HG03097 (cell line): Measurements from ENCODE around the gene H1-8.

Experiments
- ATAC-seq: cut with Tn5 transposase; IDR thresholded peaks from one replicate; pipeline ENCODE4 v1.9.1; 2021; ENCODE audit not compliant: unreplicated experiment, low FRiP score

The H1-8 gene

DNA sequence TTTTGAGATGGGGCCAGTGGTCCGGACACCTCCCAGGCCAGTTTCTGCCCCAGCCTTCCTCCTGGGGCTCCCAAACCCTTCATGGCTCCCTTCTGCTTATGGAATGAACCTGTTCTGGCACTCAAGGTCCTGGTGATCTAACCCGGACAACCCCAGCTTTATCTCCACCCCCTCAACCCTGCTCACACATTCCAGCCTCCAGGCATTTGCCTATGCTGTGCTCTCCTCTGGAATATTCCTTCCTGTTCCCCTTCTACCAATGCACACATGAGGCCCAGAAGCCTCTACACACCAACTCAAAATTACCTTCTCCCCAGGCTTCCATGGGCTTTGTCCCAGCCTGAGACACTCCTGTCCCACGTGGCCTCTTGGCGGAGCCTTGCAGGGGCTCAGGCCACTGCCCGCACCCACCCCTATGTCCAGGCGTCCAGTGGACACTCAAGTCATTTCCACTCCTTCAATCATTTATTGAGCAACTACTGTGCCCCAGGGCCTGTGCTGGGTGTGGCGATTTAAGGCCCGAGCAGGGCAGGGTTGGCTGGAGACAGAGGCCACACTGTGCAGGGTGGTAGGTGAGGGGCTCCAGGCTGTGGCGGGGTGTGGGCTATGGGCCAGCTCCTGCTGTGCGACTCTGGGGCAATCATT is 44.7 kb downstream of the H1-8 start:
- ATAC-seq: no peak

DNA sequence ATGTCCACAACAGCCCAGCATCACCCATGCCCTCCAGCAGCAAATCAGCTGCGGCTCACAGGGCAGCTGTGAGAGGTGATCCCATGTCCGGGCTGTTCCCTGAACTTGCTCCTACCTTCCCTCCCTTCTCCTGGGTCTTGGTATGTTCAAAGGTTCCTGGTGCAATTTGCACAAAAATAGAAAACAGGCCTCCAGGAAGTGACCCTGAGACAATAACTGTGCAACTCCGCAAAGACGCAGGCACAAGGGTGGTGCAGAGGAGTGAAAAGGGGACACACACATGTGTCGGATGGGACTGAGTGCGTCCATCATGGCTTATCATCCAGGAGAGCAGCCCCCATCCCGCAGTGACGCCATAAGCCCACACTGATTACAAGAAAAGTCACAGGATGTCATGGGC is 47.2 kb downstream of the H1-8 start:
- ATAC-seq: no peak

DNA sequence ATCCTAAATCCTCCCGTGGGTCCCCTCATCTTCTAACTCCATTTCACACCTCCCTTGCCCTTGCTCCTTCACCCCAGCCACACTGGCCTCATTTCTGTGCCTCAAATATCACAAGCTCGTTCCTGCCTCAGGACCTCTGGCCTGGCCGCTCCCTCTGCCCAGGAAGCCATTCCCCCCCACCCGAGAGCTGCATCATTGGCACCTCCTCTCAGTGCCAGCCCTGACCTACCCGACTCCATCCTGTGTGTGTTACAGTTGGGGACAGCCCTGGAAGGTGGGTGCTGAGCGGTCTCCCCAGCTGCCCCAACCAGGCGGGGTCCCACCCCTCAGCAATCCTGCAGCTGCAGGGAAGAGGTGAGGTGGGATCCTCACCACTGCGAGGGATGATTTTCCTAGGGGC is 49.0 kb downstream of the H1-8 start:
- ATAC-seq: no peak

DNA sequence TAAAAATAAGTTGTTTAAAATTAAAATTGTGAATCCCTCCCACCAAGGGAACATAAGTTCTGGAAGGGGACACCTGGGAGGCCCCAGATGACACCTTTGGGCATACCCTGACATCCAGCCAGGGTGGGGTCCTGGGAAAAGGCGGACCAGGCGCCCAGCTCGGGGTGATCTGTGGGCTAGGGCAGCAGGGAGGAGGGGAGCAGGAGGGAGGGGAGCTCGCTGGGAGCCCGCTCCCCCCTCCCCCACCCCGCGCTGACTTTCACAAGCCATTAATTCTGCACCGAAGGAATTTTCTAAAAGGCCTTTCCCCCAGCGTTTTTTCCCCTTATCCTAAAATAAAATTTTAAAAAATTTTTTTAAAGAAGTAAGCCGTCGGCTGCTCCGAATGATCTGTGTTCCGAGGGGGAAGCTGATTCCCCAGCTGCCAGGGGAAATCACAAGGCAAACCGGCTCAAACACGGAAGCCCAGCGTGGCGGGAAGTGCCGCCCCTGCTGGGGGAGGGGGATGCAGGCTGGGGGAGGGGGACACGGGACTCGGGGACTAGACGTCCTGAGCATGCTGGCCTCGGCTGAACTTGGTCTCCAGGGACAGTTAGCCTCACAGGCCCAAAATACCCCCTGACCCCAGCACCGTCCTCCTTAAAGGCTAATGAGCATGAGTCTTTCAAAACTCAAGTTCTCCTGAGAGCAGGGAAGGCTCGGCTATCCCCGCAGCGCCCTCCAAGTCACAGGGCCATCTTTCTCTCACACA is 49.6 kb downstream of the H1-8 start:
- ATAC-seq: no peak

DNA sequence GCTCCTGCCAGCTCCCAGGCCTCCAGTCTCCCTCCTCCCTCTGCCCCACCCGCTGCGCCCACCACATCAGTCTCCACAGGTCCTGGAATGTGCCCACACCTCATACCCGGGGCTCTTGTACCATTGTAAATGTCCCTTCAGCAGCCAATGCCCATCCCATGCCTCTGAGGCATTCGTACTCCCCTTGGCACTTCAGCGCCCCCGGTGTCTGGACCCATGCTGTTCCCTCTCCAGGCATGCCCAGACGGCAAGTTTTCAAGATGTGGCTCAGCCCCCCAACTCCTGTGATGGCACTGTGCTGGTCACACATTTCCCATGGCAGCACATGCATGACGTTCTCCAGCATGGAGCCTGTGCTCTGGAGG is 50.2 kb downstream of the H1-8 start:
- ATAC-seq: no peak

DNA sequence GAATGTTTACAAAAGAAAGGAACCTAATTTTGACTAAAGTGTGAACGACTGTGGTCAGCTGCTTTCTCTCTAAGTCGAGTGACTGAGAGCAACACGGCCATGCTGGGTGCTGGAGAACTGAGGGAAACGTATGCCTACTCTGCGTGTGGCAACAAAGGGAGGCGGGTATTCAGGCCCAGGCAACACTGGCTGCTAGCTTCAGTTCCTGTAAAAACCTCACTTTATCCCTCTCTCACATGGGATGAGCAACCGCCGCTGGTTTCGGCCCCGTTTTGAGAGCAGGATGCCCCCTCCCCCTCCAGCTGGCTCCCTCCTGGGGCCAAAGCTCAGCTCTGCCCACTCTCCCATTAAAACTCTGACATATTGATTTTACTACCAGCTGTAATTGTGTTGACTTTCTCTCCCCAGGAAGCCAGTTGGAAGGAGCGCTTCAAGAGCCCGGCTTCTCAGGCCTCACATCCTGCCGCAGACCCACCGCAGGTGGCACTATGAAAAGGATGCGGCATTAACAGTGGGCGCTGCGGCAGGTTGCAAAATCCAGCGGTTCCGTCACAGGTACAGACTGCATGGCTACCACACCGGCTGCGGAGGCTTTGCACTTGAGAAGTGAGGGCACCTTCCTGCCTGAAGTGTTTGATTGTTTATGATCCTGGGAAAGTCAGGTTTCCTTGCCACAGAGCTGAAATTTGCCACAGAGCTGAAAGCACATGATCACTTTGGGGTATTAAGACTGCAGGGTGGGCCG is 50.8 kb downstream of the H1-8 start:
- no peak for ATAC-seq

DNA sequence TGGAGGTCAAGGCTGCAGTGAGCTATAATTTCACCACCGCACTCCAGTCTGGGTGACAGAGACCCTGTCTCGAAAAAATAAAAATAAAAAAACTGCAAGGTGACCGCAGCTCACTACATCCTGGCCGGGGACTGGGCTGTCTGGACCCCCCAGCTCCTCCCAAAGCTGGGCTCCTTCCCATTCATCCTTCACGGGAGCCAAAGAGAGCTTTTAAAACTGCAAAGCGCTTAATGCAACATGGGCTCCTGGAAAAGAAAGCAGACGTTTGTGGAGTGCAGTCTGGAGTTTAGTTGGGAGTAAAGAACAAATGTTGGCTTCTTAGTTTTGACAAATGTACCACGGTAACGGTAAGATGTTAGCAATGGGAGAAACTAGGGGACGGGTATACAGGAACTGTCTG is 51.4 kb downstream of the H1-8 start:
- ATAC-seq: no peak

DNA sequence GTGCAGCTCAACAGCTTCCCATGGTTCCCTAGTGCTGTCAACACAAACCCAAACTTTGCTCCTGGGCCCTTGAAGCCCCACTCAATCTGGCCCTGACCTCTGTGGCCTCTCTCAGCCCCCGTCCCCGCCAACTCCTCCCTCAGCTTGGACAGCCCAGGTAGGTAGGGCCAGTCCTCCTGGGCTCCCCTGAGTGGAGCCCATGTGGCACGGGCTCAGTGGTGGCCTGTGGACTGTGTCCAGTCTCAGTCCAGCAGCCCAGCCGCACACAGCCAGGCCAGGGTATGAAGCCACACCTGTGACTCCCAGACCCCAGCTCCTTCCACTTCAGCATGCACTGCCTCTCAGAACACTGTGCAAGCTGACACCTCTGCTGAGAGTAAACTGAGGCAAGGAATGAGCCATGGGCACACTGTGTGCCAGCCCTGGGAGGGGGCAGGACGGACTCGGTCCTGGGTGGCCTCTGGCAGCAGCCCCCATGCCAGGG is 52.0 kb downstream of the H1-8 start:
- ATAC-seq: no peak

- ATAC-seq: no peak
These were observed 52.7 kb downstream of the H1-8 start for GRCh38 chr3:129595544-129596193.

DNA sequence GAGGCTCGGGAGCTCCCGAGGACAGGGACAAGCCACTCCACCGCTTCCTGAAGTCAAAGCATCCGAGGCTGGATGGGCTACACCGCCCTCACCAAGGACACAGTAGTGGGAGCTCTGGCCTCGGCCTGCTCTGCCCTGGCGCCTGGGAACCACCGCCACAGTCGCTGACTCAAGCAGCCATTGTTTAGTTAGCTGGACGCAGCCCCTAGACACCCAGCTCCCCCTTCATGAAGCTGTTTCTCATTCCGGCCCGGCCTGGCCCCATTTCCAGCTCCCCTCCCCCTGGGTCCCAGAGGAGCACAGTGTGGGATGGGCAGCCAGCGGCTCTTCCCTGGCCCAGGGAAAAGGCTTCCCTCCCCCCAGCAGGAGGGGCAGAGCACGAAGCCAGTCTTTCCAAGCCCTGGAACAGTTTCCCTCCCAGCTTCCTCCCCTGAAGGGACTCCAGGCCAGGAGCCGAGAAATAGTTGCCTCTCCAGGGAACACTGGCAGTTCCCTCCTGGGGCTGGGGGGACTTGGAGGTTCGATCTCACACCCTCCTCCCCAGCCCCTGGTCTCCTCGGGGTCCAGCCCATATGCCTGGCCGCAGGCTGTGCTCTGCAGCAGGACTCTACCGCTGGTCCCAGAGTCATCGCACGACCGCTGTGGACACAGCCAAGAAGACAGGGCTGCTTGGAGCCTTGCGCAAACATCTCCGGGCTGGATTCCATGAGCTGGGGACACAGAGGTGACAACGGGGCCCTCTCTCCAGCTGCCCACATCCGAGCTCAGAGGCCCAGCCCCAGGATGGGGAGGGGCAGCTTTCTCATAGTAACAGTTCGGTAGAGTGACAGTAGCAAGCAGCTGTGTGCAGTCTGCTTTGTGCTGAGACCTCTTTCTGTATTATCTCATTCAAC is 53.5 kb downstream of the H1-8 start:
- no peak for ATAC-seq

DNA sequence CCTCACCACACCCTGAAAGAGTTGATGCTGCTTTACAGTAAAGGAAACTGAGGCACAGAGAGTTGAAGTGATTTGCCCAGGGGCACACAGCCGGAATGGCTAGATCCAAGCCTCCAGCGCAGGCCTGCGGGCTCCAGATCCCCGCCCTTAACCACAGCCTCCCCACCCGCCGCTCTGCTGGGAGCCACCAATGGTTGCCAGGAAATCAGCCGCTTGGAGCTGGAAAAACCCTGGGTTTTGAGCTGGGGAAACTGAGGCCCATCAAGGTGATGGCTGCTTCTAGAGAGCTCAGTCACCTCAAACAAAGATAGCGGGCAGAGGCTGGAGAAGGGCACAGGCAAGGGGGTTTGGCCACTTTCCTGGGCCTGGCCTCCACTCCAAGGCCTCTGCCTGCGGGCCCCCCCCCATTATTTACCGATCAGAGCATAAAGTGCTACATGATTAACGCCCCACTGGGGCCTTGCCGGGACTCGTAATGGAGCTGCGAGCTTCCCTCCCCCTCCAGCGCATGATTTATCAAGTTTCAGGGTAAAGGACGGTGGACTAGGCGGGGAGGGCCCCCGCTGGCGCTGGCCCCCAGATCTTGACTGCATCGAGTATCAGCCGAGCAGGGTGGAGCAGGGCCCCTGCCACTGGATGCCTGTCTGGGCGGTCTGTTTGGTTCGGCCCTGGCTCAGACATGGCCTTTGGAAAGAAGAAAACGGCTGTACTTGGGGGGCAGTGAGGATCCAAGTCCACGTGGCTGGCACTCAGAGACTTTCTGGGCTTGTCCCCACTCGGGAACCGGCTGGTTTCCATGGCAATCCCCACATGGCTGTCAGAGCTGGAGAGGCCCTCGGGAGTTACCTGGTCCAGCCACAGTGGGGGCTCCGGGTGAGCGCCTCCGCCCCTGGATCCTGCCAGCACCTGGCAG is 54.4 kb downstream of the H1-8 start:
- ATAC-seq: no peak

- ATAC-seq: no peak
These were observed 55.0 kb downstream of the H1-8 start for GRCh38 chr3:129598000-129598381.

GRCh38 chr3:129598484-129598883 is 55.5 kb downstream of the H1-8 start:
- no peak for ATAC-seq

DNA sequence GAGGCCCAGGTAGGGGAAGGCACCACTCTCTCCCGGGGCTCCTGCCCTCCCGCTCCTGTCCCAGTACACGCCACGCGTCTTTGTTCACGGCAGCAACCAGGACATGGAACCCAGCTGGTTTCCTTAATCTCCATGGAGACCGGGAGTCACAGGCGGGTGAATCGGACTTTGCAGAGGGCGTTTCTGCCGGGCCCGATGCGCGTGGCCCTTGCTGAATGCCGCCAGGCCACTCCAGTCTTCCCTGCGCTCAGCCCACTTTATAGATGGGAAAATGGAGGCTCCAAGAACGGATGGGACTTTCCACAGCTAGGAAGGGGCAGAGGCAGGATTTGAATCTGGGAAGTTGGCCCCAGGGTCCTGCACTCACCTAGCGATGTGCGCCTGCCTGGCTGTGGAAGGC is 56.1 kb downstream of the H1-8 start:
- ATAC-seq: no peak

DNA sequence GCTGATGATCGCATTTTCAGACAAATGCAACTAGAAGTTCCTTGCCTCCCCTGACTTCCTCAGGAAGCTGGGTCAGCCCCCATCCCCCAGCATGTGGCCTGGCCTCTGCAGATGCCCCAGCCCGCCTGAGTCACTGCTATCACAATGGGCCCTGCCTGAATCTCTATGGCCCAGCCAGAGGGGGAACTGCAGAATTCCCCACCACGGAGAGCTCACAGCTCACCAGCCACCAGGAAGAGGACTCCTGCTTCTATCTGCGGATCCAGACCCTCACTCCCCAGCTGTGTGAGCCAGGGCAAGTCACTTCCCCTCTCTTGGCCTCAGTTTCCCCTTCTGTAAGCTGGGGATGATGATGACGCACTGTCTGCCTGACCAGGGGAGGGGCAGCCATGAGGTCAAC is 56.6 kb downstream of the H1-8 start:
- no peak for ATAC-seq

GRCh38 chr3:129600348-129600747 is 57.4 kb downstream of the H1-8 start:
- no peak for ATAC-seq
